ENCODE measurements around the gene EPB41L4A.

Gene EPB41L4A

DNA sequence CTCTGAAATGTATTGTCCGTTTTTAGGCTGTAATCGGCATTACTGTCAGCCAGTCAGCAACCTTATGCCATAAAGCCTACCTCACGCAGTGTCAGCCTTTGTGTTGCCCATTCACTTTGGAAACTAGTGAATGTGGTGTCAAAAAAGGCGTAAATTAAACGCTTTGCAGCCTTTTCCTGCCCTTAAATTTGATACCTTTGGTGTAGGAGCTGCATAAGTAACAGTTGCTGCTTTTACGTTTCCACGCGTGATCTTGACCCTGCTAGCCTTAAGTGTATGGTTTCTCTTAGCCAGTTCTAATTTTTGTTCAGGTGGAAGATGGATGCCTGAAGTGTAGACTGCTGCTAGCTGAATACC lies 257.7 kb downstream of the EPB41L4A start:
- DNase-seq (ENCODE audit: low read depth in 2 of 2), result no peak

- peak; percentile 78 to 80 for DNase-seq (ENCODE audit: low read depth in 2 of 2)
These were observed 258.3 kb downstream of the EPB41L4A start for GRCh38 chr5:112160652-112161391.

GRCh38 chr5:112159435-112159834 lies 259.6 kb downstream of the EPB41L4A start:
- DNase-seq (ENCODE audit: low read depth in 2 of 2), result no peak

DNA sequence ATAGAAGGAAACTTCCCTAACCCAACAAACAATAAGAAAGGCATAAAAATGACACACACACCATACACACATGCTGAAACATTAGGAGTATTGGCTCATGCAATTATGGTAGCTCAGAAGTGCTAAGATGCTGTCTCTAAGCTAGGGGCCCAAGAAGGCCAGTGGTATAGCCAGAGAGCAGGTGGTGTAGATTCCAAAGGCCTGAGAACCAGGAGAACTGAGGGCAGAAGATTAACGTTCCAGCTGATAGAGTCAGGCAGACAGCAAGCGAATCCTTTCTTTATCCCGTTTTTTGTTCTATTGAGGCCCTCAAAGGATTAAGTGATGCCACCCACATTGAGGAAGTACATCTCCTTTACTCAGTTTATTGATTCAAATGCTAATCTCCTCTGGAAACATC lies 262.9 kb downstream of the EPB41L4A start:
- DNase-seq (ENCODE audit: low read depth in 2 of 2), result no peak

- DNase-seq (ENCODE audit: low read depth in 2 of 2), result no peak
These were observed 264.0 kb downstream of the EPB41L4A start for GRCh38 chr5:112154940-112155686.

- no peak for DNase-seq (ENCODE audit: low read depth in 2 of 2)
These were observed 269.4 kb downstream of the EPB41L4A start for GRCh38 chr5:112149727-112150126.

DNA sequence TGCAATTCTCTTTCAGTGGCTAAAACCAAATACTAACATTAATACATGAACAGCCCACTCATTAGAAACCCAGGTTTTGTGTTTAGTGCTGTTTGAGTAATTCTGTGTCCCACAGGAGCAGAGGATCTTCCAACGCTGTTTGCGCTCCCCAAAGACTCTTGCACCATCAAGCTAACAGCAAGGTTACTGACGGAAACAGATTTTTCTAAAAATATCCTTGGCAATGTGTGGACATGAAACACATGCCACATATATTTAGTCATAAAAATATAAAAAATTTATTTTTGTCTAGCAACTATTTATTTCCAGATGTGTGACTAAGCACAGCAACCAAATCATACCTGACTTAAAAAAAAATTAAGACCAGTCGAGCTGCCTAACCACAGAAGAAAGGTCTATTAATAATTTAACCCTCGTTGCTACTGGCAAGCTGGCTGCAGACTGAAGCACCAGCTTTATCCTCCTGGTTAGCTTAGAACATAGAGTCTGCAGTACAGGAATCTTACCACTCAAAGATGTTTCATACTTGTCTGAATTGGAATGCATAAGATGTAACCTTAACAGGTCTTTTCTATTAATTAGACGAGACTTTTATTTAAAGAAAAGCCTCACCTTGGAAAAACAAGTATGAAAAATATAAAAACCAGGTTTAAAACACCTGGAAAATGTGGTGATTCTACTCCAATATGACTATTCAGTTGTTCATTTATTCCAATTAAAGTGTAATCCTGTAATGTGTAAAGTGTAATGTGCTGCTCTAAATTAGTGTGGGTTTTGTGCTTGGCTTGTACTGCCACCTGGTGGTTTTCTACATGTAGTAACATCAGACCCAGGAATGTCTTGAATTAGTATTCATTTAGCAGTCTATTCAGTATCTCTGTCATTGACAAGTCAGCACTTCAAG lies 272.5 kb downstream of the EPB41L4A start:
- DNase-seq (ENCODE audit: low read depth in 2 of 2), result peak; percentile 85 to 88

DNA sequence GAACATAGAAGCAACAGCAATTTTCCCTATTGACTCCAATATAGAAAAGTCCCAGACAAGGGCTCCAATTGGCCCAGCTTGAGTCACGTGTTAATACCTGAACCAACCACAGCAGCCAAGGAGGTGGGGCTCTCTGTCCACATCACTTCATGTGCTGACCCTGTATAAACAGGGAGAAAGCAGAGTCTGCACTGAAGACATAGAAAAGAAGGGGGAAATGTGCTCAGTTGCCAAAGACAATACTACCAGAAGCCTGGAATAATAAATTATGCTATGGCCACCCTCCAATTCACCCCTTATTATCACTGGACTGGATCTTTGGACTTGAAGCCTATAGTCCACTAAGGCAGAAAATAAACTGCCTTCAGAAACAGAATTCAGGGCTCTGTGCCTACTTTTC lies 275.4 kb downstream of the EPB41L4A start:
- DNase-seq (ENCODE audit: low read depth in 2 of 2), result no peak

DNA sequence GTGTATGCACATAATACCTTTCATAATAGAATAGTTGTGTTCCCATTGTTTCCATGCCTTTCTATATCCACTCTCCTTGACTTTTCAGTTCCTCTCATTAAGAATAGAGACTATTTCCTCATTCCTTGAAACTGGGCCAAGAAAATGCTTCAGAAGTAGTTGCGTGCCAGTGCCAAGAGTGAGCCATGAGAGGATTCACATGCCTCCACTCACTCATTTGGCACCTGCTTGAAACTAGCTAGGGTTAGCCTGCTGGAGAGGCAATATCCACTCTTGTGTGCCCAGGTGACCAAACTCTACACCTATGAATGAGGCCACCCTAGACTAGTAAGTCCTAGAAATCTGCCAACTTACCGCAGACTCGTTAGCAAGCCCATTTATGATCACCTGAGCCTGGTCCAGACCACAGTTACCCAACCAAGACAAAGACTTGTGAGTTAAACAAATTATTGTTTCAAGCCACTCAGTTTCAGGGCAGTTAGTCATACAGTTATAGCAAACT lies 276.3 kb downstream of the EPB41L4A start:
- DNase-seq (ENCODE audit: low read depth in 2 of 2), result no peak

- no peak for DNase-seq (ENCODE audit: low read depth in 2 of 2)
These were observed 277.5 kb downstream of the EPB41L4A start for GRCh38 chr5:112141582-112141981.

DNA sequence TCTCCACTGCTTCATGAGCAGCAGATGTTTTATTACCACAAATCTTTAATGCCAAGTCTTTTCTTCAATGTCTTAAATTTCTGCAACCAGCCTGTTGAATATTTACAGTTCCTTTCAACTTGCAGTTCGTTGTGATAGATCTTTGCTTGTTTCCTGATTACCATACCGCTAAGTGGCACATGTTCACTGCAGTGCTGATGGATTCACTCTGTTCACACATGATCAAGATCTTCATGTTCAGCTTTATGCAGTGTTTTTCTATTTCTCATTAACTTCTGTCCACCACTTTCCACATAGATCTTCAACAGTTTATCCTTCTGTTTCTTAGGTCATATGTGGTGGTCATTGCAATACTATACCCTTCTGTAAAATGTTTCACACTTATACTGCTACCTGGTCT lies 280.6 kb downstream of the EPB41L4A start:
- DNase-seq (ENCODE audit: low read depth in 2 of 2), result no peak

GRCh38 chr5:112136773-112137172 lies 282.3 kb downstream of the EPB41L4A start:
- no peak for DNase-seq (ENCODE audit: low read depth in 2 of 2)

GRCh38 chr5:112127861-112128260 lies 291.2 kb downstream of the EPB41L4A start:
- DNase-seq (ENCODE audit: low read depth in 2 of 2), result no peak

DNA sequence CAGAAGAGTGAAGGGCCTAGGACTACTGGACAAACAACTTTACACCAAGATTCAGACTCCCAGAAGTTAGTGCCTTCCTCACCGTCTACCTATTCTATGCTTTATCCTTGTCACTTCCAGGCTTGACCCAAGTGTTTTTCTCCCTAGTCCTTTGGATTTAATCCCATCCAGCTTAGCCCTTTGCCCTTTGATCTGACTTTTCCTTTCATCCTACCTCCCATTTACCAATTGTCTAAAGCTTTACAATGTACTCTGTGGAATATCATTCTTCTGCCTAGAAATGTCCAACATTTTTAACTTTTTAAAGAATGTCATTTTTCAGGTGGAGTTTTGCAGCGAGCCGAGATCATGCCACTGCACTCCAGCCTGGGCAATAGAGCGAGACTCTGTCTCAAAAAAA lies 292.1 kb downstream of the EPB41L4A start:
- DNase-seq (ENCODE audit: low read depth in 2 of 2), result no peak

DNA sequence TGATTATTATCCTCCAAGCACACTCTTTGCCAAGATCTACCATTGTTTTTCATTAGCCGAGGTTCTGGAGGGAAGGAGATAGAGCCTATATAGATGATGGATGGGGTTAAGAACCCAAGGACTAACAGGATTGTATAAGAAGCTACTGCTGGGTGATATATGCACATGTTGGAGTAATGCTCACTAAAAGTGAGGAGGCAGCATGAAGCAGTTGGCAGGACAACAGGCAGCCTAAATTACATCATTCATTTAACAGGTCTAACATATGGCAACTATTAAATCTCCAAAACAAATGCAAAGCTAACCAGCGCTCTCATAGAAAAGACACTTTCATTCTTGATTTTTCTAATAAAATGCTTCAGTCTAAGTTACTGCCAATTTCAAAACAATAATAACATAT lies 293.2 kb downstream of the EPB41L4A start:
- DNase-seq (ENCODE audit: low read depth in 2 of 2), result peak; percentile 68 to 69

DNA sequence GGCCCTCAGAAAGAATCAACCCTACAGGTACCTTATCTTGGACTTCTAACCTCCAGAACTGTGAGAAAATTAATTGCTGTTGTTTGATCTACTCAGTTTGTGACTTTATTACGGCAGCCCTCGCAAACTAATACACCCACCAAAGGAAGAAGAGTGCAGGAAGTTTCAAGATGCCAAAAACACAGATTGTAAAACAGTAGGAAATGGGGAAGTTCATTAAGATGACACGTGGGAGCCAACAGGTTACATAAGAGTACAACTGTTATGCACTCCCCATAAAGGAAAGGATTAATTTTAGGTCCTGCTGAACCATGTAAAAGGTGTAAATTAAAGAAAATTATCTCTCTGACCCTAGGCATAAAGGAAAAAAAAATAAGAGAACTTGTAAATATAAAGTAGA lies 294.3 kb downstream of the EPB41L4A start:
- DNase-seq (ENCODE audit: low read depth in 2 of 2), result no peak

- no peak for DNase-seq (ENCODE audit: low read depth in 2 of 2)
These were observed 296.0 kb downstream of the EPB41L4A start for GRCh38 chr5:112123086-112123485.

- DNase-seq (ENCODE audit: low read depth in 2 of 2), result no peak
These were observed 296.7 kb downstream of the EPB41L4A start for GRCh38 chr5:112122353-112122752.

DNA sequence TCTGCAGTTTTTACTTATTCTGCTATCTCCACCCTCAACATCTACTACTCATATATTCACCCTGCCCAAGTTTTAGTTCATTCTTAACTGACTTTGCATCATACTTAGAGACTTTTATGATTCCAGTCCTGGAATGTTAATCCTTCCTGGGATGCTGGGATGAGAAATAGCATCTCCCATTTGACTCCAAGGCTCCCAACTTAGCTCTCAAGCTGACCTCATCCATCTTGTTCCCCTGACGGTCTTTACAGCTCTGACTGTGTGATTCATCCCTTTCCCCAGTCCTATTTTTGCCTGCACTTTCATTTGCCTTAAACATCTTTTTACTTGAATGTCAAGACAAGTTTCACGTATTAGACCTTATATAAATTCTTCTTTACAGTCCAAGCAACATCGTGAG lies 297.8 kb downstream of the EPB41L4A start:
- peak; percentile 59 to 67 for DNase-seq (ENCODE audit: low read depth in 2 of 2)

DNA sequence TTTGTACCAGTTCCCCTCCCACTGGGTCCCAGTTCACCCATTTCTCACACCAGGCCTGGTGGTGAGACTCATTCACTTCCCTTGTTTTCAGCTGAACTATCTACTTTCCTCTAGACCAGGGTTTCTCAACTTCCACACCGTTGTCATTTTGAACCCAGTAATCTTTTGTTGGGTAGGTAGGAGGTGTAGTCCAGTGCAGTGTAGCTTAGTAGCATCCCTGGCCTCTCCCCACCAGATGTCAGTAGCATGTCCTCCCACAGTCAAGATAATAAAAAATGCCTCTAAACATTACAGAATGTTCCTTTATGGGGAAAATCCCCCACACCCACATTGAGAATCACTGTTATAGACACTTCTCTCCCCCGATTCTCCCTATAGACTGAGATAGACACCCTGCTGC lies 299.1 kb downstream of the EPB41L4A start:
- DNase-seq (ENCODE audit: low read depth in 2 of 2), result no peak

DNA sequence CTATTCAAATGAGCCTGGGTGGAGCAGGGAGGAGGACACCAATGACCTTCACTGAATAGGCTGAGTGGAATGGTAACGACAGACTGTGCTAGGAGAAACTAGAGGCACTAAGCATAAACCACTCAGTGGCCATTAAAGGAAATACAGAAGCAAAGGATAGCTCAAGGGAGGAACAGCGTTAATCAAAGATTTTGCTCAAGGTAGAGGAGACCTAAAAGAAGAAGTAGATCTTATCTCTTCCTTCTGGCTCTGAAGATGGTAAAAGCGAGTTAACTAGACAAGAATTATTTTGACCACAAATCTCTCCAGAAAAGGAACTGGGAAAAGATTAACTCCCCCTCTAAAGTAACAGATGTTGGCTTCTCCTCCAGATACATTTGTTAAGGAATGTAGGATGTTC lies 299.6 kb downstream of the EPB41L4A start:
- no peak for DNase-seq (ENCODE audit: low read depth in 2 of 2)

- DNase-seq (ENCODE audit: low read depth in 2 of 2), result no peak
These were observed 301.5 kb downstream of the EPB41L4A start for GRCh38 chr5:112117551-112117950.
